ENCODE measurements around the gene ARL2. TPM values are rescaled to one million over a fixed set of nuclear protein-coding genes. Genes with fewer than 3 reads are reported as not detected.
"Not testable (repeated sequence)": the region's sequence is repeated elsewhere in the genome, so short reads cannot be mapped to it uniquely, and the experiment has no call there.

ARL2 gene
- polyA plus RNA-seq, 3 donors = 34.3 to 40.4 (median 34.4) TPM

- H3K79me2 ChIP-seq (ENCODE audit: insufficient read depth, low read length) = peaks cover 13% of the 10 kb centered on the region
- H4K20me1 ChIP-seq (ENCODE audit: insufficient read depth, low read length) = peaks cover 2% of the 10 kb centered on the region
- no peak for DNase-seq
- intact Hi-C loops (cut with micrococcal nuclease) = loop anchor here in 1 of 2 donors (10.0 kb wide), 1 partner anchor 553 kb away; the partner anchor contains the start of genes EHBP1L1, FAM89B and ZNRD2
- Mint-ChIP-seq H3K27me3 (ENCODE audit: low read depth in 3 of 3) (no peaks in the 10 kb centered on the region), H3K36me3 (peaks cover 31 to 53% of the 10 kb centered on the region in 2 donors), H3K9me3 (peaks cover 0 to 6% (median 0%) of the 10 kb centered on the region in 7 donors), H3K4me3 (no peak overlapping the region), H3K4me1 (peaks cover 24% of the 10 kb centered on the region), H3K27ac (peak overlapping the region in 1 of 7 donors; percentile 71)
- H3K27ac ChIP-seq (ENCODE audit: low read depth in 1 of 2, low read length in 2 of 2) = no peak overlapping the region
- H3K4me2 ChIP-seq (replicated peaks; ENCODE audit: extremely low read depth, low read length, poor library complexity, severe bottlenecking) = no peak overlapping the region
- H2AFZ ChIP-seq (ENCODE audit: insufficient read depth, low read depth, low read length, poor library complexity, severe bottlenecking) = no peak overlapping the region
- no peaks in the 10 kb centered on the region for H3K9me3 ChIP-seq (replicated peaks in 1 of 2; ENCODE audit: control insufficient read depth in 1 of 2, insufficient read depth in 1 of 2, low read length in 2 of 2)
- H3K27me3 ChIP-seq (ENCODE audit: control insufficient read depth in 2 of 2, insufficient read depth in 2 of 2, low read length in 2 of 2) = no peaks in the 10 kb centered on the region
- H3K4me3 ChIP-seq (replicated peaks in 1 of 3; ENCODE audit: low read depth in 2 of 3, low read length in 3 of 3) = no peak overlapping the region
- TF ChIP-seq CTCF (IDR thresholded peaks at IDR 0.05) = no peak
- no peak overlapping the region for H3K9ac ChIP-seq (ENCODE audit: insufficient read depth, low read length, poor library complexity, severe bottlenecking)
- H3K36me3 ChIP-seq (replicated peaks in 1 of 2; ENCODE audit: control insufficient read depth in 1 of 2, insufficient read depth in 2 of 2, low read length in 2 of 2) = peaks cover 22 to 40% of the 10 kb centered on the region in 2 donors
- WGBS (ENCODE audit: insufficient coverage) = 95% methylated on average over 8 of the region's 11 CpGs
- H3K4me1 ChIP-seq (ENCODE audit: control insufficient read depth in 1 of 2, insufficient read depth in 2 of 2, low read length in 2 of 2) = peaks cover 5 to 16% of the 10 kb centered on the region in 2 donors
These were observed 7.5 kb downstream of the ARL2 start for GRCh38 chr11:65021509-65021908.

- not testable (repeated sequence) for H2AFZ ChIP-seq (ENCODE audit: insufficient read depth, low read depth, low read length, poor library complexity, severe bottlenecking); DNase-seq; H3K79me2 ChIP-seq (ENCODE audit: insufficient read depth, low read length); H3K9me3 ChIP-seq (replicated peaks in 1 of 2; ENCODE audit: control insufficient read depth in 1 of 2, insufficient read depth in 1 of 2, low read length in 2 of 2); H3K4me3 Mint-ChIP-seq; H3K27ac ChIP-seq (ENCODE audit: low read depth in 1 of 2, low read length in 2 of 2); H3K27me3 ChIP-seq (ENCODE audit: control insufficient read depth in 2 of 2, insufficient read depth in 2 of 2, low read length in 2 of 2); H3K4me2 ChIP-seq (replicated peaks; ENCODE audit: extremely low read depth, low read length, poor library complexity, severe bottlenecking); H3K27me3 Mint-ChIP-seq (ENCODE audit: low read depth in 3 of 3); H3K9ac ChIP-seq (ENCODE audit: insufficient read depth, low read length, poor library complexity, severe bottlenecking); H4K20me1 ChIP-seq (ENCODE audit: insufficient read depth, low read length); H3K9me3 Mint-ChIP-seq; H3K4me3 ChIP-seq (replicated peaks in 1 of 3; ENCODE audit: low read depth in 2 of 3, low read length in 3 of 3)
- Mint-ChIP-seq H3K27ac (peak overlapping the region in 1 of 7 donors; percentile 19), H3K4me1 (peaks cover 34% of the 10 kb centered on the region), H3K36me3 (peaks cover 17 to 34% of the 10 kb centered on the region in 2 donors)
- Histone ChIP-seq H3K36me3 (replicated peaks in 1 of 2; ENCODE audit: control insufficient read depth in 1 of 2, insufficient read depth in 2 of 2, low read length in 2 of 2) (peaks cover 18 to 31% of the 10 kb centered on the region in 2 donors), H3K4me1 (ENCODE audit: control insufficient read depth in 1 of 2, insufficient read depth in 2 of 2, low read length in 2 of 2) (peaks cover 17 to 33% of the 10 kb centered on the region in 2 donors)
- intact Hi-C loops (cut with micrococcal nuclease) = loop anchor here in 1 of 2 donors (10.0 kb wide), 1 partner anchor 551 kb away; the partner anchor contains the start of genes EHBP1L1, FAM89B and ZNRD2
- WGBS (ENCODE audit: insufficient coverage) = no CpG with 5 or more reads among the region's 8 CpGs
These were observed 9.5 kb downstream of the ARL2 start for GRCh38 chr11:65023502-65023901.
